ENCODE results near the gene ITPRID2.

ITPRID2 gene

GRCh38 chr2:181879295-181879694, 12.2 kb upstream of the ITPRID2 start:
- no peak for DNase-seq (ENCODE audit: low read depth in 3 of 3, low spot score in 1 of 3)

GRCh38 chr2:181882246-181883020, 9.1 kb upstream of the ITPRID2 start:
- no peak for DNase-seq (ENCODE audit: low read depth in 3 of 3, low spot score in 1 of 3)

- DNase-seq (ENCODE audit: low read depth in 3 of 3, low spot score in 1 of 3) = no peak
Observed at GRCh38 chr2:181884601-181885000, 6.9 kb upstream of the ITPRID2 start.

GRCh38 chr2:181885096-181885495, 6.4 kb upstream of the ITPRID2 start:
- no peak for DNase-seq (ENCODE audit: low read depth in 3 of 3, low spot score in 1 of 3)

- no peak for DNase-seq (ENCODE audit: low read depth in 3 of 3, low spot score in 1 of 3)
Observed at GRCh38 chr2:181886192-181886591, 5.3 kb upstream of the ITPRID2 start.

- DNase-seq (ENCODE audit: low read depth in 3 of 3, low spot score in 1 of 3) = no peak
Observed at GRCh38 chr2:181887045-181887444, 4.5 kb upstream of the ITPRID2 start.

- no peak for DNase-seq (ENCODE audit: low read depth in 3 of 3, low spot score in 1 of 3)
Observed at GRCh38 chr2:181889776-181890175, 1.8 kb upstream of the ITPRID2 start.

- DNase-seq (ENCODE audit: low read depth in 3 of 3, low spot score in 1 of 3) = no peak
Observed at GRCh38 chr2:181890271-181890670, 1.3 kb upstream of the ITPRID2 start.

- DNase-seq (ENCODE audit: low read depth in 3 of 3, low spot score in 1 of 3) = peak; percentile 2 to 29 (median 18)
Observed at GRCh38 chr2:181891966-181892798, 652 bp downstream of the ITPRID2 start.

GRCh38 chr2:181892799-181893435, 1.4 kb downstream of the ITPRID2 start:
- no peak for DNase-seq (ENCODE audit: low read depth in 3 of 3, low spot score in 1 of 3)

- DNase-seq (ENCODE audit: low read depth in 3 of 3, low spot score in 1 of 3) = no peak
Observed at GRCh38 chr2:181894381-181894780, 2.9 kb downstream of the ITPRID2 start.

GRCh38 chr2:181895818-181896217, 4.3 kb downstream of the ITPRID2 start:
- DNase-seq (ENCODE audit: low read depth in 3 of 3, low spot score in 1 of 3) = no peak

GRCh38 chr2:181896286-181896685, 4.8 kb downstream of the ITPRID2 start:
- no peak for DNase-seq (ENCODE audit: low read depth in 3 of 3, low spot score in 1 of 3)

GRCh38 chr2:181900007-181900651, 8.6 kb downstream of the ITPRID2 start:
- no peak for DNase-seq (ENCODE audit: low read depth in 3 of 3, low spot score in 1 of 3)

GRCh38 chr2:181902625-181903024, 11.1 kb downstream of the ITPRID2 start:
- no peak for DNase-seq (ENCODE audit: low read depth in 3 of 3, low spot score in 1 of 3)

- DNase-seq (ENCODE audit: low read depth in 3 of 3, low spot score in 1 of 3) = no peak
Observed at GRCh38 chr2:181904022-181904632, 12.6 kb downstream of the ITPRID2 start.

- DNase-seq (ENCODE audit: low read depth in 3 of 3, low spot score in 1 of 3) = no peak
Observed at GRCh38 chr2:181907057-181907456, 15.5 kb downstream of the ITPRID2 start.

- DNase-seq (ENCODE audit: low read depth in 3 of 3, low spot score in 1 of 3) = no peak
Observed at GRCh38 chr2:181907635-181908034, 16.1 kb downstream of the ITPRID2 start.

- DNase-seq (ENCODE audit: low read depth in 3 of 3, low spot score in 1 of 3) = no peak
Observed at GRCh38 chr2:181910028-181910831, 18.7 kb downstream of the ITPRID2 start.

GRCh38 chr2:181911830-181912229, 20.3 kb downstream of the ITPRID2 start:
- no peak for DNase-seq (ENCODE audit: low read depth in 3 of 3, low spot score in 1 of 3)
